SH-SY5Y (cell line): ENCODE measurements around the gene NFATC4.

ENCODE experiments used
- GATA2 ChIP-seq: IDR thresholded peaks from 2 replicates; pipeline ENCODE4 v1.6.1; 2011; ENCODE audit warnings: mild to moderate bottlenecking, low read depth, low read length
- GATA3 ChIP-seq: IDR thresholded peaks from 2 replicates; pipeline ENCODE4 v1.6.1; 2011; ENCODE audit warnings: low read depth, mild to moderate bottlenecking, low read length, moderate library complexity

The NFATC4 gene

GRCh38 chr14:24369463-24369862, 1.5 kb downstream of the NFATC4 start:
- TF ChIP-seq GATA3 (no peak), GATA2 (no peak)

- TF ChIP-seq GATA3, result no peak
- no peak for TF ChIP-seq GATA2
Measured at GRCh38 chr14:24369907-24370687, 2.1 kb downstream of the NFATC4 start.

GRCh38 chr14:24370748-24371147, 2.8 kb downstream of the NFATC4 start:
- no peak for TF ChIP-seq GATA2
- TF ChIP-seq GATA3, result no peak

GRCh38 chr14:24372701-24373416, 4.9 kb downstream of the NFATC4 start:
- TF ChIP-seq GATA2 (no peak), GATA3 (no peak)

- no peak for TF ChIP-seq GATA2
- TF ChIP-seq GATA3, result no peak
Measured at GRCh38 chr14:24376448-24377070, 8.6 kb downstream of the NFATC4 start.

GRCh38 chr14:24377126-24377525, 9.1 kb downstream of the NFATC4 start:
- TF ChIP-seq GATA2 (no peak), GATA3 (no peak)

GRCh38 chr14:24377657-24378056, 9.7 kb downstream of the NFATC4 start:
- no peak for TF ChIP-seq GATA3
- no peak for TF ChIP-seq GATA2

GRCh38 chr14:24378327-24378726, 10.3 kb downstream of the NFATC4 start:
- no peak for TF ChIP-seq GATA3
- no peak for TF ChIP-seq GATA2

GRCh38 chr14:24378981-24379906, 11.3 kb downstream of the NFATC4 start:
- TF ChIP-seq GATA2, result no peak
- TF ChIP-seq GATA3, result no peak

GRCh38 chr14:24379907-24380730, 12.1 kb downstream of the NFATC4 start:
- no peak for TF ChIP-seq GATA3
- TF ChIP-seq GATA2, result no peak

- no peak for TF ChIP-seq GATA3
- no peak for TF ChIP-seq GATA2
Measured at GRCh38 chr14:24381363-24382063, 13.5 kb downstream of the NFATC4 start.

GRCh38 chr14:24382064-24382371, 14.0 kb downstream of the NFATC4 start:
- no peak for TF ChIP-seq GATA2
- TF ChIP-seq GATA3, result no peak
